NCI-H128 (cell line): ENCODE results near the gene TAS2R16.

Experiments used
- DNase-seq: peaks from one replicate; lab custom pipeline; 2025; ENCODE audit not compliant: unreplicated experiment; lab: John Stamatoyannopoulos, UW

The TAS2R16 gene

GRCh38 chr7:122995600-122995999, at the start of gene TAS2R16:
TAS2R16 (minus strand) TSS chr7:122995700; CDS start chr7:122995634, 66 bp downstream.
- no peak for DNase-seq

GRCh38 chr7:123043642-123044041, 48.1 kb upstream of the TAS2R16 start:
- no peak for DNase-seq

- no peak for DNase-seq
These were observed 45.6 kb upstream of the TAS2R16 start for GRCh38 chr7:123041101-123041500.

- DNase-seq, result no peak
These were observed 43.8 kb upstream of the TAS2R16 start for GRCh38 chr7:123039269-123039668.

GRCh38 chr7:123034106-123034505, 38.6 kb upstream of the TAS2R16 start:
- DNase-seq, result no peak

GRCh38 chr7:123030631-123031030, 35.1 kb upstream of the TAS2R16 start:
- DNase-seq, result no peak

- no peak for DNase-seq
These were observed 32.8 kb upstream of the TAS2R16 start for GRCh38 chr7:123028339-123028738.

GRCh38 chr7:123026251-123026650, 30.8 kb upstream of the TAS2R16 start:
- no peak for DNase-seq

- no peak for DNase-seq
These were observed 29.7 kb upstream of the TAS2R16 start for GRCh38 chr7:123024989-123025758.

GRCh38 chr7:123023126-123023525, 27.6 kb upstream of the TAS2R16 start:
- DNase-seq, result no peak

GRCh38 chr7:123022576-123022975, 27.1 kb upstream of the TAS2R16 start:
- no peak for DNase-seq

- no peak for DNase-seq
These were observed 16.9 kb upstream of the TAS2R16 start for GRCh38 chr7:123012435-123012834.

GRCh38 chr7:123011766-123012369, 16.4 kb upstream of the TAS2R16 start:
- DNase-seq, result no peak

GRCh38 chr7:123004931-123005330, 9.4 kb upstream of the TAS2R16 start:
- DNase-seq, result no peak

GRCh38 chr7:123003539-123004126, 8.1 kb upstream of the TAS2R16 start:
- DNase-seq, result no peak

GRCh38 chr7:122989577-122989976, 5.9 kb downstream of the TAS2R16 start:
- DNase-seq, result no peak

- DNase-seq, result no peak
These were observed 6.5 kb downstream of the TAS2R16 start for GRCh38 chr7:122989041-122989440.

- no peak for DNase-seq
These were observed 7.2 kb downstream of the TAS2R16 start for GRCh38 chr7:122988333-122988732.

- no peak for DNase-seq
These were observed 8.0 kb downstream of the TAS2R16 start for GRCh38 chr7:122987463-122987862.

GRCh38 chr7:122984021-122984420, 11.5 kb downstream of the TAS2R16 start:
- no peak for DNase-seq

- no peak for DNase-seq
These were observed 12.2 kb downstream of the TAS2R16 start for GRCh38 chr7:122983261-122983660.

- no peak for DNase-seq
These were observed 20.2 kb downstream of the TAS2R16 start for GRCh38 chr7:122975341-122975740.
